Upper lobe of right lung (tissue), 1 donor: ENCODE data around the gene DNAJC4. TPM values are rescaled to one million over a fixed set of nuclear protein-coding genes. Genes with fewer than 3 reads are reported as not detected.
A peak's percentile ranks its signal among the peaks of the same experiment; 100 is the strongest.

Source experiments
- ATAC-seq: fragments of 200-7000 bp; cut with Tn5 transposase; one replicate; pipeline ENCODE4 v1.9.1; 2020; ENCODE audit warnings: mild to moderate bottlenecking, moderate library complexity
- DNase-seq: peaks from one replicate; pipeline ENCODE4 v3.0.0-alpha.2; 2020
- H3K27ac ChIP-seq: fragments of 200-600 bp; one replicate; pipeline ENCODE4 v1.8.0; 2022
- H3K27me3 ChIP-seq: fragments of 200-600 bp; one replicate; pipeline ENCODE4 v1.8.0; 2022; ENCODE audit warnings: mild to moderate bottlenecking
- H3K36me3 ChIP-seq: fragments of 200-600 bp; one replicate; pipeline ENCODE4 v1.8.0; 2022
- H3K4me1 ChIP-seq: fragments of 200-600 bp; one replicate; pipeline ENCODE4 v1.8.0; 2022
- H3K4me3 ChIP-seq: fragments of 200-600 bp; one replicate; pipeline ENCODE4 v1.8.0; 2022; ENCODE audit warnings: mild to moderate bottlenecking
- H3K9me3 ChIP-seq: fragments of 200-600 bp; one replicate; pipeline ENCODE4 v1.8.0; 2022
- intact Hi-C: fragments of 100-400 bp; cut with DNase I; formaldehyde crosslinking; loops from one replicate; pipeline ENCODE4 v1.11.0; 2022
- total RNA-seq: library from RNA; stranded (reverse); fragmentation: NEBNext Ultra II Directional; extraction: Animal tissue kit (Norgen Biotek cat#: 25700); gene quantifications from one replicate; pipeline ENCODE4 v1.2.1, GENCODE V29; 2021
- TF ChIP-seq, protein P1 (sequence below): fragments of 200-600 bp; IDR thresholded peaks from one replicate; pipeline ENCODE4 v1.8.0; 2022; ENCODE audit warnings: antibody characterized with exemption
- donor health status: DM: no; HTN: yes; CAD: no; lungs with severe emphysema.

DNAJC4 gene
- total RNA-seq, 1 donor from 2014 or later = 36.4 TPM

GRCh38 chr11:64201543-64201942, 28.8 kb upstream of the DNAJC4 start:
- intact Hi-C loops = loop anchor here (5.0 kb wide), 1 partner anchor 101 kb away; the partner anchor contains the start of gene CATSPERZ
- ATAC-seq = no peak
- TF ChIP-seq, protein P1, sequence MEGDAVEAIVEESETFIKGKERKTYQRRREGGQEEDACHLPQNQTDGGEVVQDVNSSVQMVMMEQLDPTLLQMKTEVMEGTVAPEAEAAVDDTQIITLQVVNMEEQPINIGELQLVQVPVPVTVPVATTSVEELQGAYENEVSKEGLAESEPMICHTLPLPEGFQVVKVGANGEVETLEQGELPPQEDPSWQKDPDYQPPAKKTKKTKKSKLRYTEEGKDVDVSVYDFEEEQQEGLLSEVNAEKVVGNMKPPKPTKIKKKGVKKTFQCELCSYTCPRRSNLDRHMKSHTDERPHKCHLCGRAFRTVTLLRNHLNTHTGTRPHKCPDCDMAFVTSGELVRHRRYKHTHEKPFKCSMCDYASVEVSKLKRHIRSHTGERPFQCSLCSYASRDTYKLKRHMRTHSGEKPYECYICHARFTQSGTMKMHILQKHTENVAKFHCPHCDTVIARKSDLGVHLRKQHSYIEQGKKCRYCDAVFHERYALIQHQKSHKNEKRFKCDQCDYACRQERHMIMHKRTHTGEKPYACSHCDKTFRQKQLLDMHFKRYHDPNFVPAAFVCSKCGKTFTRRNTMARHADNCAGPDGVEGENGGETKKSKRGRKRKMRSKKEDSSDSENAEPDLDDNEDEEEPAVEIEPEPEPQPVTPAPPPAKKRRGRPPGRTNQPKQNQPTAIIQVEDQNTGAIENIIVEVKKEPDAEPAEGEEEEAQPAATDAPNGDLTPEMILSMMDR = no peak
- H3K36me3 ChIP-seq = peaks cover 78% of the 10 kb centered on the region
- H3K4me3 ChIP-seq = no peak overlapping the region
- no peaks in the 10 kb centered on the region for H3K27me3 ChIP-seq
- no peaks in the 10 kb centered on the region for H3K9me3 ChIP-seq
- H3K27ac ChIP-seq = no peak overlapping the region
- no peak for DNase-seq
- H3K4me1 ChIP-seq = peaks cover 22% of the 10 kb centered on the region

DNA sequence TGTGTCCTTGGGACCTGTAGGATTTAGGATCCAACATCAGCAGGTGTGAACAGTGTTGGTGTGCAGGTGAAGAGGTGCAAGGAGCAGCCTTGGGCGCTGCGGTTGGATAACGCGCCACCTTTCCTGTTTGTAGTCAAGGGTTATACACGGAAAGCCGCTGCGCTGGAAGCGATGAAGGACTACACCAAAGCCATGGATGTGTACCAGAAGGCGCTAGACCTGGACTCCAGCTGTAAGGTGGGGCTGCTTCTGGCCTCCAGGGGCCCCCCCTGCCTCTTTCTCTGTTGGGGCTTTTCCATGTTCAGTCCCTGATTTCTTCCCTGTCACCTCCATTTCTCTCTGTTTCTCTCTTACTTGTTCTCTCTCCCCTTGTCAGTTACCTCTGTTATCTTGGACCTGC, 27.4 kb upstream of the DNAJC4 start:
- Histone ChIP-seq H3K9me3 (no peaks in the 10 kb centered on the region), H3K4me3 (no peak overlapping the region), H3K27me3 (no peaks in the 10 kb centered on the region), H3K36me3 (peaks cover 63% of the 10 kb centered on the region), H3K27ac (no peak overlapping the region), H3K4me1 (peaks cover 36% of the 10 kb centered on the region)
- TF ChIP-seq, protein P1 = no peak
- DNase-seq (no peak), ATAC-seq (no peak)
- intact Hi-C loops = loop anchor here (5.0 kb wide), 1 partner anchor 99 kb away; the partner anchor contains the start of gene CATSPERZ

DNA sequence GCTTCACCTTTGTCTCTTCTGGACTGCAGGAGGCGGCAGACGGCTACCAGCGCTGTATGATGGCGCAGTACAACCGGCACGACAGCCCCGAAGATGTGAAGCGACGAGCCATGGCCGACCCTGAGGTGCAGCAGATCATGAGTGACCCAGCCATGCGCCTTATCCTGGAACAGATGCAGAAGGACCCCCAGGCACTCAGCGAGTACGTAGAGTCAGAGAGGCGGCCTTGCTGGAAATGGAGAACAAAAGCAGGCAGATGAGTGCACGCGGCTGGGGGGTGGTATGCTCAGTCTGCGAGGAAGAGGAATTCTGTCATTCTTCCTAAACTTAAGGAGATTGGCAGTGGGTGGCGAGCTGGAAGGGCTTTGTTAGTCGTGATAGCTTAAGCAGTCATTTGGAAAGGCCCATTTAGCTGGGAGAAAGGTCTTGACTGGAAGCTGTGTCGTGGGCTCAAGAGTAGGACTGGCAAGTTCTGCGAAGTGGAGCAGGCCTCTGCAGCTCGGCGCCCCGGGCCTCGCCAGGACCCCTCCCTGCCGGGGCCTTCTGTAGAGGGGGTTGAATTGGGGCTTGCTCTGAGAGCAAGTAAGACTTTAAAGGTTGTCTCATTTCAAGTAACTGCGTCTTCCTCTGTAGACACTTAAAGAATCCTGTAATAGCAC, 26.8 kb upstream of the DNAJC4 start:
- H3K36me3 ChIP-seq = peaks cover 58% of the 10 kb centered on the region
- TF ChIP-seq, protein P1 = no peak
- no peaks in the 10 kb centered on the region for H3K9me3 ChIP-seq
- no peak overlapping the region for H3K27ac ChIP-seq
- no peak for ATAC-seq
- no peak overlapping the region for H3K4me3 ChIP-seq
- H3K4me1 ChIP-seq = peaks cover 42% of the 10 kb centered on the region
- intact Hi-C loops = loop anchor here (5.0 kb wide), 1 partner anchor 99 kb away; the partner anchor contains the start of gene CATSPERZ
- H3K27me3 ChIP-seq = no peaks in the 10 kb centered on the region
- no peak for DNase-seq

GRCh38 chr11:64204080-64204440, 26.3 kb upstream of the DNAJC4 start:
- no peak for DNase-seq

GRCh38 chr11:64204464-64204989, 25.8 kb upstream of the DNAJC4 start:
- H3K4me1 ChIP-seq = peaks cover 47% of the 10 kb centered on the region
- DNase-seq (peak; percentile 90), ATAC-seq (peak; percentile 76)
- no peaks in the 10 kb centered on the region for H3K9me3 ChIP-seq
- intact Hi-C loops = loop anchor here (5.0 kb wide), 1 partner anchor 98 kb away; the partner anchor contains the start of gene CATSPERZ
- peaks cover 48% of the 10 kb centered on the region for H3K36me3 ChIP-seq
- no peak overlapping the region for H3K27ac ChIP-seq
- H3K4me3 ChIP-seq = no peak overlapping the region
- TF ChIP-seq, protein P1 = peak; percentile 76
- no peaks in the 10 kb centered on the region for H3K27me3 ChIP-seq

More at GRCh38 chr11:64204080-64204440, 26.3 kb upstream of the DNAJC4 start:
- peaks cover 47% of the 10 kb centered on the region for H3K4me1 ChIP-seq
- H3K27me3 ChIP-seq = no peaks in the 10 kb centered on the region
- no peaks in the 10 kb centered on the region for H3K9me3 ChIP-seq
- TF ChIP-seq, protein P1 = no peak
- H3K4me3 ChIP-seq = no peak overlapping the region
- H3K36me3 ChIP-seq = peaks cover 53% of the 10 kb centered on the region
- intact Hi-C loops = loop anchor here (5.0 kb wide), 1 partner anchor 98 kb away; the partner anchor contains the start of gene CATSPERZ
- no peak for ATAC-seq
- no peak overlapping the region for H3K27ac ChIP-seq
